Epidermal melanocyte (primary cell): ENCODE measurements around the gene THSD7A.

Experiments
- DNase-seq: peaks from one replicate; pipeline ENCODE4 v3.0.0; 2011; ENCODE audit warnings: low spot score; ENCODE audit not compliant: insufficient read length

Gene THSD7A

DNA sequence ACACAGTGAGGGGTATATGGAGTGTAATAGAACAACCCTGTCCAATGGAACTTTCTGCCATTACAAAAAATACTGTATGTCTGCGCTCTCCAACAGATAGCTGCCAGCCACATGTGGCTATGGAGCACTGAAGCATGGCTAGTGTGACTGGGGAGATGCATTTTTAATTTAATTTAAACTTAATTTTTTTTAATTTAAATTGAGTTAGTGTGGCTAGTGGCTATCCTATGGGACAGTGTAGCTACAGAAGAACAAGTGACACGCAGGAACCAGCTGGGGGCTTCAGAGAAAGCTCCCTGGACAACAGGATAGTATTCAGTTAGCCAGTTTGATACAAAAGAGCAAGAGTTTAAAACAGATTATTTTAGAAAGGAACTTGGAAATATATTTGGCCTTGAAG is 408.0 kb downstream of the THSD7A start:
- no peak for DNase-seq

GRCh38 chr7:11420049-11420448 is 411.9 kb downstream of the THSD7A start:
- DNase-seq, result no peak

DNA sequence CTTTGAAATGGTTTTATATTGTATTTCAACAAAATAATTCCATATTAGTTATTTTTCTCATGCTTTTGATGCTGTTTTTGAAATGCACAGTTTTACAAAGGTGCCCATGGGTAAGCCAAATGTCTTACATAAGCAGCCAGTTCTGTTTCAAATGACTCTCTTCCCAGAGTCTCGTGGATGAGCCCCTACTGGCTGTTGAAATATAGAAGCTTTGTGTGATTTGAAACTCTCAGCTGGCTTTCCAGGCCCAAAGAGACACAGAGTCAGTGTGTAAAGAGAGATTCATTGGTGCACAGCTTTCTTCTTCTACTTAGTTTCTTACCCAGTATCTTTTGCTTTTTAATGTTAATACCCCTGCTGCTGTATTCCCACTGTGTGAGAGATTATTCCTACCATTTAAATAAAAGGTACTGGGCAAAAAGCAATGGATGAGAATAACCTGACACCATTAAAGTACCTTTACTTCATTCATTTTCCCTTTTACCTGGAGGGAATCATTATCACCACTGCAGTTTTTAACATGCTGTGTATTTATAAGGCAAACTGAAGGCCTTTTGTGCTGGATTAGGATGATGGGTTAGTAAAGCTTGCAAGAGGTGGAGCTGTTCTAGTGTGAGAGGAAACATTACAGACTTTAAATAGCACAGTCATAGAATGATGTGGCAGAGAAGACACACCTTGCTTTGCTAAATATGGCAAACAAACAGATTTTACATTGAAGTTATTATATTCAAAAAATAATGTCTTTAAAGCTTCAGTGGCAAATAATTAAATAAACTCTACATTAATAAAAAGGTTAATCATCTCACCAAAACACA is 415.1 kb downstream of the THSD7A start:
- DNase-seq, result no peak

DNA sequence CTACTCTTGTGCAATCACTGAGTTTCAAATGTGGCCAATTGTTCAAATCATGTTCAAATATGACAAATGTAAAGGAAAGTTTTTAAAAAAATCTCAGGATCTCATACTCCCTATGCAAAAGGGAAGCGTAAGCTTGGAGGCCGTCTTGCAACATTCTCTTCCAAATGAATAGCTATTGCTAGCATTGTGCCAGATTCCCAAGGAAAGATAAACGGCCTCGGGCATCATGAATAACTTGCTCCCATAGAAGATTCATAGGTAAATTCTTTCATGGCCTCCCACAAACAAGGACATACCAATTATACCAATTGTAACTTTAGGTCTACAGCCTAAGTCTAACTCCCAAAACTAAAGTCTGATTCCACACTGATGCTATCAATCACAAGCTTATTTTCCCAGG is 416.9 kb downstream of the THSD7A start:
- no peak for DNase-seq

DNA sequence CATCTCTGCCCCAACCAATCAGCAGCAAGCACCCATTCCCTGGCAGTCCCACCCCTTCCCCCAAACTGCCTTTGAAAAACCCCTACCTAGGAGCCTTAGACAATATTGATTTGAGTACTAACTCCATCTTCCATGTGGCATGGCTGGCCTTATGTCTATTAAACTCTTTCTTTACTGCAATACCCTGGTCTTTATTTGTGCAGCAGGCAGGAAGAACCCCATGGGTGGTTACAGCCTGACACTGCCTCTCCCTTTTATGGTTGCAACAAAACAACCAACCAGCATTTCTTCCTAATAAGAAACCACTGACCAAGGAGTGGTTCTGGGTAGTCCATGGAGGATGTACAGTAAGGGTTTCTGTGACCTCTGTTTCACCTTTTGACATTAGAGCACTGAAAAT is 418.1 kb downstream of the THSD7A start:
- no peak for DNase-seq

DNA sequence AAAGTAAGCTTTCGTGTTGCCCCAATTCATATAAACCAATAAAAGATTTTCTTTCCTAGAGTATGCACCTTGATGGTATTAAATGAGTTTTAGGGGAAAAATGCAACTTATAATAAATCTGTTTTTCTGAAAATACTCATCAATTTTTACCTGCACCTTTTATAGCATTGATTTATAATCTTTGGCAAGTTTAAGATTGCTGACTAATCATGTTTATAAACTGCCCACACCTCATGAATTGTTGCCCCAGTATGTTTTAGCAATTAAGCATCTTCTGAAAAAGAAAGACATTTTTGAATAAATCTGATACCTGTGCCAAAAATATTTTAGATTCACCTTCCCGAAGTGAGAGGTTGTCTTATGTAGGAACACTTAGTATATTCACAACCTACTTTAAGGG is 420.0 kb downstream of the THSD7A start:
- no peak for DNase-seq

- no peak for DNase-seq
Measured at GRCh38 chr7:11410656-11411644, 421.0 kb downstream of the THSD7A start.

GRCh38 chr7:11404355-11404754 is 427.6 kb downstream of the THSD7A start:
- no peak for DNase-seq

DNA sequence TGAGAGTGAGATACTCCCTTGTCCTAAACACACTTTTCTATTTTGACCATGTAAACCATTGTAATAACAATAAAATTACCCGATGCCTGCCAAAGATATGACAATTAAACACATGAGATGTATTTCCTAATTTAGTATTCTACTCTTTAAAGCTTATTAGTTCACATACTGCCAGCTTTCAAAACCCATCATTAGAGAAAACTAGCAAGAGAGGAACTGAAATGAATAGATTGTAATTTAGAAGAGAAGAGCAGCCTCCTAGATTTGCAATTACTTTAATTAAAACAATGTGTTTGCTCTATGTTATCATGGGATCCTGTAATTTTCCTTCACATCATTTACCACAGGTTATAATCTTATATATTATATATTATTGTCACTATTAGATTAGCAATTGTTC is 428.2 kb downstream of the THSD7A start:
- no peak for DNase-seq

DNA sequence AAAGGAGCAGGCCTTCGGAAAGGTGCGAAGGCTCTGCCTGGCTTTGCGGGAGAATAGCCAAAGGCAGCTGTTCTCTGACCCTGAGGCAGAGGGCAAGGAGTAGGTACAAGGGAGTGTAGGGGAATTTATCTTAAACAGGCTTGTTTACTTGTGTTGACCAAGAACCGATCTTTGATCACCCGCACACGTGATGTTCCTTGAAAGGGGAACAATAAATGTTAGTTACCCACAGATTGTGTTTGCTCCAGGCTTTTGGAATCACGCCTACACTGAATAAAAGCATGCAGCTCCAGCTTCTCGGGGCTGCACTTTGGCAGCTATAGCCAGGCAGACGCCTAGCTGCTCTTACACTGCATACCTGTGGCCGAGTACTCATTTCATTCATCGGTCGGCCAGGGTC is 437.6 kb downstream of the THSD7A start:
- no peak for DNase-seq

GRCh38 chr7:11379641-11380040 is 452.4 kb downstream of the THSD7A start:
- no peak for DNase-seq

- no peak for DNase-seq
Measured at GRCh38 chr7:11376529-11376928, 455.5 kb downstream of the THSD7A start.

- DNase-seq, result no peak
Measured at GRCh38 chr7:11374629-11375028, 457.4 kb downstream of the THSD7A start.

- no peak for DNase-seq
Measured at GRCh38 chr7:11373546-11374142, 458.4 kb downstream of the THSD7A start.

- no peak for DNase-seq
Measured at GRCh38 chr7:11369696-11370095, 462.3 kb downstream of the THSD7A start.

GRCh38 chr7:11366118-11366517 is 465.9 kb downstream of the THSD7A start:
- no peak for DNase-seq

DNA sequence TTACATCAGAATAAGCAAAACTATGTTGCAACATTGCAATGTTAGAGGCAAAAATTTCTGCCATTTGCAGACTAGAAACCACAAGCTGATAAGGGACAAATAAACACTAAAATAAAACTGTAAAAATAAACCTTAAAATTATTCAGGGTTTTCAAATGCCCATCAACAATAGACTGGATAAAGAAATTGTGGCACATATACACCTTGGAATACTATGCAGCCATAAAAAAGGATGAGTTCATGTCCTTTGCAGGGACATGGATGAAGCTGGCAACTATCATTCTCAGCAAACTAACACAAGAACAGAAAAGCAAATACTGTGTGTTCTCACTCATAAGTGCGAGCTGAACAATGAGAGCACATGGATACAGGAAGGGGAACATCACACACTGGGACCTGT is 473.4 kb downstream of the THSD7A start:
- DNase-seq, result no peak

- DNase-seq, result no peak
Measured at GRCh38 chr7:11355399-11356005, 476.5 kb downstream of the THSD7A start.

DNA sequence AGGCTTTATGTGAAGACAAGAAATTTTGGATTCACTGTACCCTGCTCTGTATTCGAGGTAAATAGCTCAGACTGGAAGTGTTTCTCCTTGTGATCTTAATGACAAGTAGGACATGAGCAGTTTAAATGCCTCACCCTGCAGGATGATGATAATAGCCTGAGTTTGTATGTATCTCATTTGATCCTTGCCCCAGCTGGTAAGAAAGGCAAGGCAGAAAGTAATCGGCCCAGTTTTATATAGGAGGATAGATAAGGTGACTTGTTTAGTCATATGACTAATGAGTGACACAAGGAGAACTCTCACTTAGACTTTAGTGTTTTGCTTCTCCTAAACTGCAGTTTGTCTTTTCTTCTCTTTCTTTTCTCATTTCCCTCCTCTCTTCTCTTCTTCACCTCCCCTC is 485.7 kb downstream of the THSD7A start:
- DNase-seq, result no peak

DNA sequence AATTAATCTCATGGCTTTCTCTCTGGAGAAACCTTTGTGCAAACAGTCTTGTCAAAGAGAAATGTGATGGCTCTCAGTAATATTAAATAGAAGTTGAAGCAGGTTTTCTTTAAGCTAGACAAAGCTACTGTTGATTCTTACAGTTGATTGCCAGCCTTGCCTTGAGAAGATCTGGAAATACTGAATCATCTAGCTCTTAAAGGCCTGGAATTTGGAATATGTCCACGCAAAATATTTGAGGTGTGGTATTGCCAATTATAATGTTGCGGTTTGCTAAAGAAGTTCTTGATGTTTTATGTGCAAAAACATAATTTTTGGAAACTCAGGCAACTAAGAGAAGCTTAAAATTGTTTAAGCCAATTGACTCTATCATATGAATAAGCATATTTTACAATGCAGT is 486.4 kb downstream of the THSD7A start:
- no peak for DNase-seq

GRCh38 chr7:11343818-11344413 is 488.1 kb downstream of the THSD7A start:
- no peak for DNase-seq
